Measurements from ENCODE around the gene SLC35A5.

DNA sequence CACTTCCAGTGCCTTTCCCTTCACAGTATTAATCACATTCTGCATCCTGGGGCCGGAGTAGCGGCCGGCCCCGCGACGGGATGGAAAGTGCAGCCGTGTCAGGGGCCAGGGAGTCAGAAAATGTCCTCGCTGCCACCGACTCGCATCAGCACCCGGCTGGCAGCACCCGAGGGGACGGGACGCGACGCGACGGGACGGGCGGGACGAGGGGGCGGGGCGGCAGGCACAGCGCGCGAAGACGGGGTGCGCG lies 436 bp upstream of the SLC35A5 start:
- TF ChIP-seq, protein P1, sequence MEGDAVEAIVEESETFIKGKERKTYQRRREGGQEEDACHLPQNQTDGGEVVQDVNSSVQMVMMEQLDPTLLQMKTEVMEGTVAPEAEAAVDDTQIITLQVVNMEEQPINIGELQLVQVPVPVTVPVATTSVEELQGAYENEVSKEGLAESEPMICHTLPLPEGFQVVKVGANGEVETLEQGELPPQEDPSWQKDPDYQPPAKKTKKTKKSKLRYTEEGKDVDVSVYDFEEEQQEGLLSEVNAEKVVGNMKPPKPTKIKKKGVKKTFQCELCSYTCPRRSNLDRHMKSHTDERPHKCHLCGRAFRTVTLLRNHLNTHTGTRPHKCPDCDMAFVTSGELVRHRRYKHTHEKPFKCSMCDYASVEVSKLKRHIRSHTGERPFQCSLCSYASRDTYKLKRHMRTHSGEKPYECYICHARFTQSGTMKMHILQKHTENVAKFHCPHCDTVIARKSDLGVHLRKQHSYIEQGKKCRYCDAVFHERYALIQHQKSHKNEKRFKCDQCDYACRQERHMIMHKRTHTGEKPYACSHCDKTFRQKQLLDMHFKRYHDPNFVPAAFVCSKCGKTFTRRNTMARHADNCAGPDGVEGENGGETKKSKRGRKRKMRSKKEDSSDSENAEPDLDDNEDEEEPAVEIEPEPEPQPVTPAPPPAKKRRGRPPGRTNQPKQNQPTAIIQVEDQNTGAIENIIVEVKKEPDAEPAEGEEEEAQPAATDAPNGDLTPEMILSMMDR (conservative IDR thresholded peaks at IDR 0.05 in 1 of 2, IDR thresholded peaks at IDR 0.05 in 1 of 2; ENCODE audit: low read depth in 1 of 2, low read length in 2 of 2), result no peak
- no peak for TF ChIP-seq EZH2 (IDR thresholded peaks at IDR 0.05; ENCODE audit: low read length, missing control alignments)

All from fibroblast of lung (primary cell).